ENCODE measurements around the gene HIVEP2. TPM values are rescaled to one million over a fixed set of nuclear protein-coding genes. Genes with fewer than 3 reads are reported as not detected.

Gene HIVEP2
- total RNA-seq, 2 donors from 2014 or later = 1.7 to 2.4 TPM

- no peaks in the 10 kb centered on the region for H3K4me1 ChIP-seq (ENCODE audit: control insufficient read depth, insufficient read depth, low read length)
- H3K4me3 ChIP-seq (ENCODE audit: low read length) = no peak overlapping the region
- H3K9ac ChIP-seq (ENCODE audit: extremely low read depth, low read length, poor library complexity, severe bottlenecking) = no peak overlapping the region
- no peak overlapping the region for H3K27ac ChIP-seq (ENCODE audit: low read depth, low read length)
- Mint-ChIP-seq H3K36me3 (ENCODE audit: low read depth) (no peaks in the 10 kb centered on the region), H3K9me3 (no peaks in the 10 kb centered on the region), H3K27me3 (ENCODE audit: insufficient read depth) (no peaks in the 10 kb centered on the region), H3K4me1 (no peaks in the 10 kb centered on the region), H3K4me3 (no peak overlapping the region), H3K27ac (no peak overlapping the region)
- no peaks in the 10 kb centered on the region for H3K27me3 ChIP-seq (ENCODE audit: control insufficient read depth, insufficient read depth, low read length, poor library complexity, severe bottlenecking)
- H3K36me3 ChIP-seq (ENCODE audit: control insufficient read depth, insufficient read depth, low read length) = no peaks in the 10 kb centered on the region
- no peak for DNase-seq
- TF ChIP-seq CTCF (conservative IDR thresholded peaks at IDR 0.05) = no peak
- no peaks in the 10 kb centered on the region for H3K9me3 ChIP-seq (ENCODE audit: control insufficient read depth, low read length)
- 95% methylated on average over 1 of the region's 1 CpG; no CpG with 5 or more reads in 1 of the 2 experiments for WGBS, 2 experiments (ENCODE audit: insufficient coverage in 1 of 2, insufficient read length in 1 of 2)
Observed at GRCh38 chr6:142761756-142762155, 183.2 kb downstream of the HIVEP2 start.

GRCh38 chr6:142760152-142760551 is 184.8 kb downstream of the HIVEP2 start:
- Histone ChIP-seq H3K4me1 (ENCODE audit: control insufficient read depth, insufficient read depth, low read length) (peaks cover 3% of the 10 kb centered on the region), H3K4me3 (ENCODE audit: low read length) (no peak overlapping the region), H3K9me3 (ENCODE audit: control insufficient read depth, low read length) (no peaks in the 10 kb centered on the region), H3K36me3 (ENCODE audit: control insufficient read depth, insufficient read depth, low read length) (no peaks in the 10 kb centered on the region), H3K27me3 (ENCODE audit: control insufficient read depth, insufficient read depth, low read length, poor library complexity, severe bottlenecking) (no peaks in the 10 kb centered on the region), H3K9ac (ENCODE audit: extremely low read depth, low read length, poor library complexity, severe bottlenecking) (no peak overlapping the region), H3K27ac (ENCODE audit: low read depth, low read length) (no peak overlapping the region)
- WGBS, 2 experiments (ENCODE audit: insufficient coverage in 1 of 2, insufficient read length in 1 of 2) = 87 to 96% methylated on average over 7 of the region's 7 CpGs
- DNase-seq = no peak
- Mint-ChIP-seq H3K27ac (no peak overlapping the region), H3K4me1 (no peaks in the 10 kb centered on the region), H3K27me3 (ENCODE audit: insufficient read depth) (no peaks in the 10 kb centered on the region), H3K36me3 (ENCODE audit: low read depth) (no peaks in the 10 kb centered on the region), H3K4me3 (no peak overlapping the region), H3K9me3 (no peaks in the 10 kb centered on the region)
- no peak for TF ChIP-seq CTCF (conservative IDR thresholded peaks at IDR 0.05)

- no peak for TF ChIP-seq CTCF (conservative IDR thresholded peaks at IDR 0.05)
- DNase-seq = no peak
- Histone ChIP-seq H3K9ac (ENCODE audit: extremely low read depth, low read length, poor library complexity, severe bottlenecking) (no peak overlapping the region), H3K9me3 (ENCODE audit: control insufficient read depth, low read length) (no peaks in the 10 kb centered on the region), H3K4me1 (ENCODE audit: control insufficient read depth, insufficient read depth, low read length) (peaks cover 3% of the 10 kb centered on the region), H3K36me3 (ENCODE audit: control insufficient read depth, insufficient read depth, low read length) (no peaks in the 10 kb centered on the region), H3K4me3 (ENCODE audit: low read length) (no peak overlapping the region), H3K27me3 (ENCODE audit: control insufficient read depth, insufficient read depth, low read length, poor library complexity, severe bottlenecking) (no peaks in the 10 kb centered on the region), H3K27ac (ENCODE audit: low read depth, low read length) (no peak overlapping the region)
- Mint-ChIP-seq H3K9me3 (no peaks in the 10 kb centered on the region), H3K36me3 (ENCODE audit: low read depth) (no peaks in the 10 kb centered on the region), H3K4me1 (peaks cover 4% of the 10 kb centered on the region), H3K27me3 (ENCODE audit: insufficient read depth) (no peaks in the 10 kb centered on the region), H3K27ac (no peak overlapping the region), H3K4me3 (no peak overlapping the region)
- 95 to 100% methylated on average over 1 to 4 of the region's 4 CpGs for WGBS, 2 experiments (ENCODE audit: insufficient coverage in 1 of 2, insufficient read length in 1 of 2)
Observed at GRCh38 chr6:142758629-142759025, 186.3 kb downstream of the HIVEP2 start.

Data from endodermal cell (in vitro differentiated cells).